ENCODE measurements around the gene S100A1.

GRCh38 chr1:153624965-153625611, 3.1 kb upstream of the S100A1 start:
- no peak for TF ChIP-seq CTCF (conservative IDR thresholded peaks at IDR 0.05)
- TF ChIP-seq ZFX (IDR thresholded peaks at IDR 0.05) = no peak
